Stimulated activated CD8-positive, alpha-beta memory T cell treated with anti-CD3 and anti-CD28 coated beads, Interleukin-4, amount 100 ng/mL, for 48 hours (primary cell): ENCODE measurements around the gene FAM222B.
"Not testable (repeated sequence)": the region's sequence is repeated elsewhere in the genome, so short reads cannot be mapped to it uniquely, and the experiment has no call there.

Source experiments
- DNase-seq: peaks from one replicate; pipeline ENCODE4 v3.0.0-alpha.2; 2020

Gene FAM222B

GRCh38 chr17:28839221-28839620, 3.4 kb downstream of the FAM222B start:
- DNase-seq, result no peak

DNA sequence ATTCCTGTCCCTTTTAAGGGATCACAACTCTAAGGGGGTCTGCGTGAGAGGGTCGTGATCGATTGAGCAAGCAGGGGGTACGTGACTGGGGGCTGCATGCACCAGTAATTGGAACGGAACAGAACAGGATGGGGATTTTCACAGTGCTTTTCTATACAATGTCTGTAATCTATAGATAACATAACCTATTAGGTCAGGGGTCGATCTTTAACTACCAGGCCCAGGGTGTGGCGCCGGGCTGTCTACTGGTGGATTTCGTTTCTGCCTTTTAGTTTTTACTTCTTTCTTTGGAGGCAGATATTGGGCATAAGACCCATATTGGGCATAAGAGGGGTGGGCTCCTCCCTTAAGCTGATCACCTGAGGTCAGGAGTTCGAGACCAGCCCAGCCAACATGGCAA, 6.0 kb downstream of the FAM222B start:
- DNase-seq, result not testable (repeated sequence)

DNA sequence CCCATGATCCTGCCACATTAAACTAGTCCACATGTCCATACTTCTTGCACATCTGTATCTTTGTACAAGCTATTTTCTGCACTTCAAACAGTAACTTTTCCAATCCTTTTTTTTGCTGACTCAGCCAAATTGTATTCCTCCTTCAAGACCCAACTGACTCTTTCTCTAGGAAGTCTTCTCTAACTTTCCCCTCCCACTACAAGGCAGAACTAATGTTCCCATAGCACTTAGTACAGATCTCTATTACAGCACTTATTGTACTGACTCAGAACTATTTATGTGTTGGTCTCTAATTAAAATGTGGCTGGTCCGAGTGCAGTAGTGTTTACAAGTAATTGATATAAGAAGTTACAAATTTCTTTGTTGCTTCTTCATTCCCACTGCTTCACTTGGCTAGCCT, 8.2 kb downstream of the FAM222B start:
- no peak for DNase-seq

GRCh38 chr17:28828294-28829040, 14.1 kb downstream of the FAM222B start:
- peak; percentile 11 for DNase-seq

- no peak for DNase-seq
Measured at GRCh38 chr17:28827672-28828071, 14.9 kb downstream of the FAM222B start.

- DNase-seq, result no peak
Measured at GRCh38 chr17:28819582-28819981, 23.0 kb downstream of the FAM222B start.

GRCh38 chr17:28818819-28819221, 23.8 kb downstream of the FAM222B start:
- no peak for DNase-seq

GRCh38 chr17:28816540-28816939, 26.1 kb downstream of the FAM222B start:
- DNase-seq, result no peak

GRCh38 chr17:28812748-28813377, 29.7 kb downstream of the FAM222B start:
- no peak for DNase-seq

GRCh38 chr17:28812091-28812747, 30.4 kb downstream of the FAM222B start:
- DNase-seq, result peak; percentile 97

GRCh38 chr17:28811651-28812090, 30.9 kb downstream of the FAM222B start:
- DNase-seq, result no peak

DNA sequence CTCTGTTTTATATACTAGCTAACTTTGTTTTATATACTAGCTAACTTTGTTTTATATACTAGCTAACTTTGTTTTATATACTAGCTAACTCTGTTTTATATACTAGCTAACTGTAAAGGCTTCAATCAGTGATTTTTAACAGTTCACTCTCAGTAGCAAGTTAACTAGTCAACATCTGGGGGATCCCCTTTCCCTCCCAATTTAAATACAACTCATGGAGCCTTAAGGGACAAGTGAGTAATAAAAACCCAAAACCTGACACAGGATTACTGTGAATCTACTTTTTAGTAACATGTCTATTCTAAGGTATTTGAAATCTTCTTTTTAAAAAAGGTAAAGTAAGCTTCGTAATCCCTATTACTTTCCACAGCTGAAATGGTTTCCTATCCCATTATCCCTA, 32.2 kb downstream of the FAM222B start:
- no peak for DNase-seq

GRCh38 chr17:28807925-28808634, 34.5 kb downstream of the FAM222B start:
- DNase-seq, result no peak

DNA sequence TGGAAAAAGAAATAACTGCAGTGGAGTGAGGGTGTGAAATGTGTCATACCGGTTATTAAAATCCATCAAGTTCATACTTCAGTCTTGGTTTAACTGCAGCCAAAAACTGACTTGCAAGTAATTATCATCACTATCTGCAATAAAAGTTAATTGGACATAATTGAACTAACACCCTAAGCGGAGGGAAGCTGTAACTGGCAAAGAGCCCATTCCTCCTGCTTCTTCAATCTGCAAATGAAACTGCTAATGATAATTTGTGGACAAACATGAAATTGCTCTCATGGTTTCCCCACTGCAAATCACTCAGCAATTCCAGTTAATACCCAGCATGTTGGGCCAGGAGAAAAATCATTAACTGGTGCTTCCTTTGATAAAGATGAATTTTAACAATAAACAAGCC, 46.5 kb downstream of the FAM222B start:
- no peak for DNase-seq

DNA sequence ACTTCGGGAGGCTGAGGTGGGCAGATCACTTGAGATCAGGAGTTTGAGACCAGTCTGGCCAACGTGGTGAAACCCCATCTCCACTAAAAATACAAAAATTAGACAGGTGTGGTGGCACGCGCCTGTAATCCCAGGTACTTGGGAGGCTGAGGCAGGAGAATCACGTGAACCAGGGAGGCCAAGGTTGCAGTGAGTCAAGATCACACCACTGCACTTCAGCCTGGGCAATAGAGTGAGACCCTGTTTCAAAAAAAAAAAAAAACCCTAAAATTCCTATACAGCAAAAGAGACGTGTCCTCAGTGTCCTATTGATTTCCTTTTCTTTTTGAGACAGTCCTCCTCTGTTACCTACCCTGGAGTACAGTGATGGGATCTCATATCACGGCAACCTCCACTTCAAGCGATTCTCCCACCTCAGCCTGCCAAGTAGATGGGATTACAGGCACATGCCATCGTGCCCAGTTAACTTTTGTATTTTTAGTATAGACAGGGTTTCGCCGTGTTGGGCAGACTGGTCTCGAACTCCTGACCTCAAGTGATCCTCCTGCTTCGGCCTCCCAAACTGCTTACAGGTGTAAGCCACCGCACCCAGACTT, 47.6 kb downstream of the FAM222B start:
- not testable (repeated sequence) for DNase-seq

DNA sequence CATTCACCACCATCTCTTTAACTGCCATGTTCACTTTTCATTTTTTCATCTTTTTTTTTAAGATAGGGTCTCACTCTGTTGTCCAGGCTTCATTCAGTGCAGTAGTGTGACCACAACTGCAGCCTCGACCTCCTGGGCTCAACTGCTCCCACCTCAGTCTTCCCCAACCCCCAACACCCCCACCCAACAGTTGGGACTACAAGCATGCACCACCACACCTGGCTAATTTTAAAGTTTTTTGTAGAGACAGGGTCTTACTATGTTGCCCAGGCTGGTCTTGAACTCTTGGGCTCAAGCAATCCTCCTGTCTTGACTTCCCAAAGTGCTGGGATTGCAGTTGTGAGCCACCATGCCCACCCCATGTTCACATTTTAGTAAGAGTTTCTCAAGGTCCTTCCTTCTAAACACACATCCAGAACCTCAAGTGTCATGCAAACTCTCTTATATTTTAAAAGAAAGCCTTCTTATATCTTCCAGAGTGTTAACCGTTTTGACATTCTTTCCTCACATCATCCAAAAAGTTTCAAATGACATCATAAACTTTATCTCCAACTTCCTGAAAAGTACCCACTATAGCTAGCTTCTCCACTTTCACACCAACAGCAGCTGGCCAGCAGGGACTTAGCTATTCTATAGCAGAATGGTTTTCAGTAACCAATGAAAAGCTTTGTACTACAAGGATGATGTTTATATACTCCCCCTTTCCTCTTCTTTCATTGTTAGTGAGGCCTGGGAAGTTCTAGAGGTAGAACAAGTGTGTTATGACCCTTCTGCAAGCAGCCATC, 49.5 kb downstream of the FAM222B start:
- no peak for DNase-seq

DNA sequence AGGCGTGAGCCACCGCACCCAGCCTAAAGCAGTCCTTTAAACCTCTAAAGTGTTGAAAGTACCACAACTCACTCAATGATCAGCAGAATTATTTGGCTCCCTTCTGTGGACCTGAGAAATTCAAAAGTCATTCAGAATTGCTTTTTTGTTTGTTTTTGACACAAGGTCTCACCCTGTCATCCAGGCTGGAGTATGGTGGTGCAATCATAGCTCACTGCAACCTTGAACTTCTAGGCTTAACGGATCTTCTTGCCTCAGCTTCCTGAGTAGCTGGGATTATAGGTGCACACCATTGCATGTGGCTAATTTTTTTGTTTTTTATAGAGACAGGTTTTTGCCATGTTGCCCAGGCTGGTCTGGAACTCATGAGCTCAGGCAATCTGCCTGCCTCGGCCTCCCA, 54.5 kb downstream of the FAM222B start:
- DNase-seq, result no peak

- DNase-seq, result no peak
Measured at GRCh38 chr17:28783161-28783560, 59.4 kb downstream of the FAM222B start.

- DNase-seq, result not testable (repeated sequence)
Measured at GRCh38 chr17:28779601-28780000, 63.0 kb downstream of the FAM222B start.

DNA sequence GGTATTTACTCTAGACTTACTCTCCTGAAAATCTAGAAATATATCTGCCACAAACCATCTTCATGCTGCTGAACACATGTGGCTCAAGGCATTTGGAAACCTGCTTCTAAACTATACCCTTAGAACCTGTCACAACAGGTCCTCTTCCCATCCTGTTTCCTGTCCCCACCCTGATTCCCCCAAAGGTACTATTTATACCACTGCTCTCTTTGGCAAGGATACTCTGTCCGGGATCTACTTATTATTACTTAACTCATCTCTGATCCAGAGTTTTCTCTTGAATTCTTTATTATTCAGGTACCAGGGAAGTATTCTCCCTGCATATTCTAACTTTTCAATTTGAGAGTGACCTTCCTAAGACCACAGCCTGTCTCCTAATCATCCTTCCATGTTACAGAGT, 65.4 kb downstream of the FAM222B start:
- DNase-seq, result no peak

DNA sequence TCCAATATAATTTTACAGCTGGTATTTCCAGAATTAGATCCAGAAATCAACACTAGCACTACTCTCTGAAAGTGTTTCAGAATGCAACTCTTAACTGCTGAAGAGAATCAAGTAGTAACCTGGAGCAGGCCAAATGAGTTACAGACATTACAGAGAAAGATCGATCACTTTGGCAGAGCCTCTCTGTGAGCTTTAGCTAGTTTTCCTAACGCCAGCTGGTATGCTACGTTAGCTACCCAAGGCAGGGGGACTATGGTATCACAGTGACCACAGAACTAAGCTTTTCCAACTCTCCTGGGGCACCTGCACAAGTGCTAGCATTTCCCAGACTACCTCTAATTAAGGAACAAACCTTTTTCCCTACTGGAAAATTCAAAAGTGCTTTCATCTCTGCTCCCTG, 68.4 kb downstream of the FAM222B start:
- no peak for DNase-seq

DNA sequence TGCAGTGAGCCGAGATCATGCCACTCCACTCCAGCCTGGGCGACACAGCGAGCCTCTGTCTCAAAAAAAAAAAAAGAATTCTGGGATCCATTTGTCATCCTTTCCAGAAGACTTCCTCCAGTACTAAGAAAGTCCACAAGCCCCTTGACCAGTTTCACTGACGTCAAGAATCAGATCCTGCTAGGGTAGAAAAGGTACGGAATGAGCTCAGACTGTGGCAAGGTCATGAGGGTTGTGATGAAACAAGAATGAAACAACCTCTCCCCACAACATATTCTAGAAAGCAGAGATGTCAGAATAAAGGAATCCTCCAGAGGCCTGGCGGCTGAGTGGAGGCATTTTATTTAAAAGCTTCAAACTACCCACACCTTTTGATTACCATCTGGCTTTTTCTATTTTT, 68.9 kb downstream of the FAM222B start:
- DNase-seq, result no peak
